GM12801 (cell line): ENCODE measurements around the gene NFIC.

Source experiments
- TF ChIP-seq, protein P1 (sequence below): IDR thresholded peaks from one replicate; pipeline ENCODE4 v1.5.1; 2011; ENCODE audit warnings: control low read depth; ENCODE audit not compliant: insufficient read length; ENCODE audit errors: extremely low read depth

Gene NFIC

DNA sequence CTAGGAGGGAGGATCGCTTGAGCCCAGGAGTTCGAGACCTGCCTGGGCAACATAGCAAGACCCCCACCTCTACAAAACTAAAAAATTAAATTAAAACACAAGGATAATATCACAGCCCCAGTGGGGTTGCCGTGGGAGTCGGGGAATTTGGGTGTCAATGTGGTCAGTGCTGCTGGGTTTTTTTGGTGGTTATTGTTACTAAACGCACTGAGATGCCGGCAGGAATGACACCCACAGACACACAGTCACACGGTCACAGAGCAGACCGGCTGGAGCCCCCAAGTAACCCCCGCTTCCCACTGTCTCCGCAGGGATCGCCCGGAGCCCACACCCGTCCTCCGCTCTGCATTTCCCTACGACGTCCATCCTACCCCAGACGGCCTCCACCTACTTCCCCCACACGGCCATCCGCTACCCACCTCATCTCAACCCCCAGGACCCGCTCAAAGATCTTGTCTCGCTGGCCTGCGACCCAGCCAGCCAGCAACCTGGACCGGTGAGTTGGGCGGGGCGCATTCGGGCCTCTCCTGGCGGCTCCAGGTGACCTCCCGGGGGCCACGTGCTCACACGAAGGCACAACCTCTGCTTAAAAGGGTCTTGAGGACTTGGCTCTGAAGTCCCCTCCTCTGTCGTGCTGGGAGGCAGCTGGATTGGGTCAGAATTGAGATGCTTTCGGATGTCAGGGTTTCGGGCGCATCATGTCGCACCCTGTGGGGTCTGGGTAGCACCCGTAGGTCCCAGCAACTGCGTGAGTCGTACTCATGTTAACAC, 86.0 kb downstream of the NFIC start:
- TF ChIP-seq, protein P1, sequence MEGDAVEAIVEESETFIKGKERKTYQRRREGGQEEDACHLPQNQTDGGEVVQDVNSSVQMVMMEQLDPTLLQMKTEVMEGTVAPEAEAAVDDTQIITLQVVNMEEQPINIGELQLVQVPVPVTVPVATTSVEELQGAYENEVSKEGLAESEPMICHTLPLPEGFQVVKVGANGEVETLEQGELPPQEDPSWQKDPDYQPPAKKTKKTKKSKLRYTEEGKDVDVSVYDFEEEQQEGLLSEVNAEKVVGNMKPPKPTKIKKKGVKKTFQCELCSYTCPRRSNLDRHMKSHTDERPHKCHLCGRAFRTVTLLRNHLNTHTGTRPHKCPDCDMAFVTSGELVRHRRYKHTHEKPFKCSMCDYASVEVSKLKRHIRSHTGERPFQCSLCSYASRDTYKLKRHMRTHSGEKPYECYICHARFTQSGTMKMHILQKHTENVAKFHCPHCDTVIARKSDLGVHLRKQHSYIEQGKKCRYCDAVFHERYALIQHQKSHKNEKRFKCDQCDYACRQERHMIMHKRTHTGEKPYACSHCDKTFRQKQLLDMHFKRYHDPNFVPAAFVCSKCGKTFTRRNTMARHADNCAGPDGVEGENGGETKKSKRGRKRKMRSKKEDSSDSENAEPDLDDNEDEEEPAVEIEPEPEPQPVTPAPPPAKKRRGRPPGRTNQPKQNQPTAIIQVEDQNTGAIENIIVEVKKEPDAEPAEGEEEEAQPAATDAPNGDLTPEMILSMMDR = no peak

DNA sequence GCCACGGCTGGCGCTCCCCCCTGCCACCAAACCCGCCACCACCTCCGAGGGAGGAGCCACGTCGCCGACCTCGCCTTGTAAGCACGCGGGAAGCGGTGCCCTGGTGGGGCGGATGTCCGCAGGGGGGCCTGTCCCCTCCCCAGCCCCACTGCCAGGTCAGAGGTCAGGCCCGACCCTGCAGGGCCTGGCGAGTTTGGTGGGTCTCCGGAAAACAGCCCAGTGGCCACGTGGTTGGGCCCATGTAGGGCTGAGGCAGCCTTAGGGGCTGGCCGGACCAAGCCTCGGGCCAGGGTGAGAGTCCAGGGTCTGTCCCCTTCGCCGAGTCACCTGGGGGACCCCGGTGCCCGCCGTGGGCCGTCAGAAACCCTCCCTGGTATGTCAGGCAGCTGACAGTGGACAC, 87.5 kb downstream of the NFIC start:
- TF ChIP-seq, protein P1 = no peak

DNA sequence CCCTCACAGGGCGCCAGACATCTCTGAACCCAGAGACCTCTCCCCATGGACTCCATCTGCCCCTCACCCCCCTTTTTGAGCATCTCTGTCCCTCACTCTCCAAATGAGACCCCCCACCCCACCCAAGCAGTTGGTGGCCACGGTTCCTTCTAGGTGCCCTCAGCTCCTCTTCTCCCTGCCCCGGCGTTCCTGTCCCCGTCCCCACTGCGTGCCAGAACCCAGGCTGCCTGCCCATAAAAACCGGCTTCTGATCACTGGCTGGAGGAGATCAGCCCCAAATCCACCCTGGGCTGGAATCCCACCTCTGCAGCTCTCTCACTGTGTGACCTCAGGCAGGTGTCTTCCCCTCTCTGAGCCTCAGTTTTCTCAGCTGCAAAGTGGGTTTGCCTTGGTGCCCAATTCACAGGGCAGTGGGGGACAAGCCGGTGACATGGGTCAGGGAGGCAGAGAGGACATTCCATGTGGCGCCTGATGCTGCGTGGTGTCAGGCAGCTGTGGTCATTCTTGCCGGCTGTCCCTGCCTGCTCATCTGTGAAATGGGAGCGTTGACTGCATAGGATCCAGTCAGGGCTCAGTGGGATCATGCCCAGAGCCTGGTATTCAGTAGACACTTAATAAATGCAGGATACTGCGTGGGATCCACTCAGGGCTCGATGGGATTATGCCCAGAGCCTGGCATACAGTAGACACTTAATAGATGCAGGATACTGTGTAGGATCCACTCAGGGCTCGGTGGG, 88.4 kb downstream of the NFIC start:
- TF ChIP-seq, protein P1 = no peak

DNA sequence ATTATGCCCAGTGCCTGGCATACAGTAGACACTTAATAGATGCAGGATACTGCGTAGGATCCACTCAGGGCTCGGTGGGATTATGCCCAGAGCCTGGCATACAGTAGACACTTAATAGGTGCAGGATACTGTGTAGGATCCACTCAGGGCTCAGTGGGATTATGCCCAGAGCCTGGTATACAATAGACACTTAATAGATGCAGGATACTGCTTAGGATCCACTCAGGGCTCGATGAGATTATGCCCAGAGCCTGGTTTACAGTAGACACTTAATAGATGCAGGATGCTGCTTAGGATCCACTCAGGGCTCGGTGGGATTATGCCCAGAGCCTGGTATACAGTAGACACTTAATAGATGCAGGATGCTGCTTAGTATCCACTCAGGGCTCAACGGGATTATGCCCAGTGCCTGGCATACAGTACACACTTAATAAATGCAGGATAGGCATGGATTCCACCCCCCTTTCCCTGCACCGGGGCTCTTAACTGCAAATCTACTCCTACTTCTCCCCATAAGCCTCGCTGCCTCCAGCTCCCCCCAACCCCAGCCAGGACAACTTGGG, 89.1 kb downstream of the NFIC start:
- TF ChIP-seq, protein P1 = no peak

DNA sequence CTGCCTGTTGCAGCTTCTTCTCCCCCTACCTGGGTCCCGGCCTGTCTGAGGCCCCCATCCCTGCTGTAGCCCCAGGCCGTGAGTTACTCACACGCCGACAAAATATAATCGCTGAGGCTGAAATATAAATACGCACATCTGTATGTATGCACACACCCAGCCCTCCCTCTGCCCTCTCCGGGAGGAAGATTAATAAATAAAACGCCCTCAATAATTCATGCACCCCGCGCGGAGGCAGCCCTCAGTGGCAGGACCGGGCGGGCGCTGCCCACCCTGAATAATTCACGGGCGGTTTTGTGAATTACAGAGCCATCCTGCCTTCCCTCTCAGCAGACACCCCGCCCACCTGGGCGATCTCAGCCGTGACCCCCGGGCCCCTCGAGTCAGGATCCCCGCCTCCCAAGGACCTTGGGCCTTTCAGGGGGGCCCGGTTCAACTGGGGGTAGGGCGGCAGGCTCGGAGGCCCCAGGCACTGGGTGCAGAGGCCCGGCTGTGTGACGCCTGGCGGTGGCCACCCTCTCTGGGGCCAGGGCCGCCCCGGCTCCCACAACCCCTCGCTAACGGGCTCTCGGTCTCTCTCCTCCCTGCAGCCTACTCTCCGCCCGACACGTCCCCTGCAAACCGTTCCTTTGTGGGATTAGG, 89.7 kb downstream of the NFIC start:
- TF ChIP-seq, protein P1 = no peak

DNA sequence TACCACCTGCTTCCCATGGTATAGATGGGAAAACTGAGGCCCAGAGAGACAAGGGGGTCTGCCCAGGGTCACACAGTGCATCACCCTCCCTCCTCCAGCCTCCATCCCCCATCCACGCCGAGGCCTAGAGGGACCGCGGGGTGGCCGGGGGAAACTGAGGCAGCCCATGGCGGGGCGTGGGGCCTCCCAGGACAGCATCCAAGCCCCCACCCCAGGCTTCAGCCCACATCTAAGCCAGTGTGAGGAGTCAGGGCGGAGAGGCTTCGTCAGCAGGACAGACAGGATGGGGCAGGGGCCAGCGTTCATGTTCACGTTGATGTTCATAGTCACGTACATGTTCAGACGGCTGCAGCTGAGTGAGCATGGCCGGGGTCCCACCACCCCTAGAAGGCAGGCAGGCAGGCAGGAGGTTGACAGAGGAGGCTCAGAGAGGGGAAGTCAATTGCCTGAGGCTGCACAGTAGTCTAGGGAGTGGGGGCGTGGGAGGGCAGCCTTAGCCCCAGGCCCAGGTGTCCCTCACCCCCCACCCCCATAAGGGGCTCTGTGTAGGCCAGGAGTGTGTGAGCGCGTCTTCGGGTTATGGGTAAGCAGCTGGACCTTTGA, 90.6 kb downstream of the NFIC start:
- TF ChIP-seq, protein P1 = no peak
